Activated CD8-positive, alpha-beta memory T cell treated with anti-CD3 and anti-CD28 coated beads for 48 hours (primary cell): ENCODE data around the gene UCN3.

Experiments used
- DNase-seq, 3 experiments: peaks; one replicate each; pipeline ENCODE4 v3.0.0-alpha.2; 2020; ENCODE audit warnings: low read depth in 2 of 3, low spot score in 2 of 3

The UCN3 gene

GRCh38 chr10:5364890-5365338 is at the start of gene UCN3:
UCN3 (plus strand) TSS chr10:5364966; CDS start chr10:5373721, 8,755 bp downstream.
- DNase-seq, result no peak

GRCh38 chr10:5317547-5318107 is 47.1 kb upstream of the UCN3 start:
- peak; percentile 12 to 46 (median 45) for DNase-seq

GRCh38 chr10:5318148-5318547 is 46.6 kb upstream of the UCN3 start:
- DNase-seq, result no peak

GRCh38 chr10:5319863-5320262 is 44.9 kb upstream of the UCN3 start:
- no peak for DNase-seq

- DNase-seq, result no peak
Observed at GRCh38 chr10:5321273-5321672, 43.5 kb upstream of the UCN3 start.

GRCh38 chr10:5323446-5323845 is 41.3 kb upstream of the UCN3 start:
- DNase-seq, result no peak

- DNase-seq, result no peak
Observed at GRCh38 chr10:5325076-5325475, 39.7 kb upstream of the UCN3 start.

GRCh38 chr10:5334196-5334880 is 30.4 kb upstream of the UCN3 start:
- no peak for DNase-seq

GRCh38 chr10:5338010-5338409 is 26.8 kb upstream of the UCN3 start:
- DNase-seq, result no peak

GRCh38 chr10:5343092-5343491 is 21.7 kb upstream of the UCN3 start:
- no peak for DNase-seq

- no peak for DNase-seq
Observed at GRCh38 chr10:5343561-5343960, 21.2 kb upstream of the UCN3 start.

- no peak for DNase-seq
Observed at GRCh38 chr10:5343979-5344378, 20.8 kb upstream of the UCN3 start.

GRCh38 chr10:5344746-5345145 is 20.0 kb upstream of the UCN3 start:
- no peak for DNase-seq

GRCh38 chr10:5346881-5347280 is 17.9 kb upstream of the UCN3 start:
- no peak for DNase-seq

GRCh38 chr10:5349362-5349761 is 15.4 kb upstream of the UCN3 start:
- no peak for DNase-seq

GRCh38 chr10:5354068-5354467 is 10.7 kb upstream of the UCN3 start:
- no peak for DNase-seq

- no peak for DNase-seq
Observed at GRCh38 chr10:5355594-5356301, 9.0 kb upstream of the UCN3 start.

- DNase-seq, result no peak
Observed at GRCh38 chr10:5356302-5356763, 8.4 kb upstream of the UCN3 start.

- DNase-seq, result no peak
Observed at GRCh38 chr10:5360318-5360915, 4.3 kb upstream of the UCN3 start.

GRCh38 chr10:5361966-5362365 is 2.8 kb upstream of the UCN3 start:
- no peak for DNase-seq

- DNase-seq, result no peak
Observed at GRCh38 chr10:5362873-5363272, 1.9 kb upstream of the UCN3 start.

GRCh38 chr10:5364374-5364773 is 392 bp upstream of the UCN3 start:
- no peak for DNase-seq
